ENCODE measurements around the gene MYO9B. TPM values are rescaled to one million over a fixed set of nuclear protein-coding genes. Genes with fewer than 3 reads are reported as not detected.

Gene MYO9B
- total RNA-seq, 1 donor from 2014 or later: 83.8 TPM

DNA sequence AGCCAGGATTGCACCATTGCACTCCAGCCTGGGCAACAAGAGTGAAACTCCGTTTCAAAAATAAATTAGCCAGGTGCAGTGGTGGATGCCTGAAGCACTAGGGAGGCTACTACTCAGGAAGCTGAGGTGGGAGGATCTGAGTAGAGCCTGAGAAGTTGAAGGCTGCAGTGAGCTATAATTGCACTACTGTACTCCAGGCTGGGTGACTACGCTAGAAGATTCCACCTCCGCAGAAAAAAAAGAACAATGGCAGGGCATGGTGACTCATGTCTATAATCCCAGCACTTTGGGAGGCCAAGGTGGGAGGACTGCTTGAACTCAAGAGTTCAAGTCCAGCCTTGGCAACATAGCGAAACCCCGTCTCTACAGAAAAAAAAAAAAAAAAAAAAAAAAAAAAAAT lies 20.8 kb upstream of the MYO9B start:
- no peak overlapping the region for H3K4me3 Mint-ChIP-seq
- H3K27me3 Mint-ChIP-seq: no peaks in the 10 kb centered on the region
- TF ChIP-seq, protein P1, sequence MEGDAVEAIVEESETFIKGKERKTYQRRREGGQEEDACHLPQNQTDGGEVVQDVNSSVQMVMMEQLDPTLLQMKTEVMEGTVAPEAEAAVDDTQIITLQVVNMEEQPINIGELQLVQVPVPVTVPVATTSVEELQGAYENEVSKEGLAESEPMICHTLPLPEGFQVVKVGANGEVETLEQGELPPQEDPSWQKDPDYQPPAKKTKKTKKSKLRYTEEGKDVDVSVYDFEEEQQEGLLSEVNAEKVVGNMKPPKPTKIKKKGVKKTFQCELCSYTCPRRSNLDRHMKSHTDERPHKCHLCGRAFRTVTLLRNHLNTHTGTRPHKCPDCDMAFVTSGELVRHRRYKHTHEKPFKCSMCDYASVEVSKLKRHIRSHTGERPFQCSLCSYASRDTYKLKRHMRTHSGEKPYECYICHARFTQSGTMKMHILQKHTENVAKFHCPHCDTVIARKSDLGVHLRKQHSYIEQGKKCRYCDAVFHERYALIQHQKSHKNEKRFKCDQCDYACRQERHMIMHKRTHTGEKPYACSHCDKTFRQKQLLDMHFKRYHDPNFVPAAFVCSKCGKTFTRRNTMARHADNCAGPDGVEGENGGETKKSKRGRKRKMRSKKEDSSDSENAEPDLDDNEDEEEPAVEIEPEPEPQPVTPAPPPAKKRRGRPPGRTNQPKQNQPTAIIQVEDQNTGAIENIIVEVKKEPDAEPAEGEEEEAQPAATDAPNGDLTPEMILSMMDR (conservative IDR thresholded peaks at IDR 0.05): no peak
- no peaks in the 10 kb centered on the region for H3K9me3 Mint-ChIP-seq
- H3K27ac Mint-ChIP-seq: no peak overlapping the region
- H3K36me3 Mint-ChIP-seq: peaks cover 15% of the 10 kb centered on the region
- no peak for DNase-seq (ENCODE audit: extremely low spot score, unreplicated experiment)
- peaks cover 3% of the 10 kb centered on the region for H3K4me1 Mint-ChIP-seq (ENCODE audit: unreplicated experiment)

DNA sequence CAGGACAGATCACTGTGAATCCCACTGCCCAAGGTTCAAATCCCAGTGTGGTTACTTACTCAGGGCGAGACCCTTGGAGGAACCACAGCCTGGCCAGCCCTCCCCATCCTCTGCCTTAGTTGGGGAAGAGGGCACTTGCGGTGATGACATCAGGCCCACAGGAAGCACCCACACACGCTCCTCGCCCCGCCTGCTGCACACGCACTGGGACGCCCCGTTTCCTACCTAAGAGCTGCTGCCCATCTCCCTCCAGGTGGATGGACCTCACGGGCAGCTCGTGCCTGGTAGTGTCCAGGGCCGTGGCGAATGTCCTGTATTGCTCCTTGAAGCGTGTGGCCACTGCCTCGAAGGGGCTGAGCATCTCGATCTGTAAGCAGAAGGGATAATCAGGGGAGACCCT lies 19.9 kb upstream of the MYO9B start:
- DNase-seq (ENCODE audit: extremely low spot score, unreplicated experiment): no peak
- H3K36me3 Mint-ChIP-seq: peaks cover 15% of the 10 kb centered on the region
- TF ChIP-seq, protein P1 (conservative IDR thresholded peaks at IDR 0.05): no peak
- H3K27ac Mint-ChIP-seq: no peak overlapping the region
- H3K4me1 Mint-ChIP-seq (ENCODE audit: unreplicated experiment): peaks cover 3% of the 10 kb centered on the region
- no peak overlapping the region for H3K4me3 Mint-ChIP-seq
- no peaks in the 10 kb centered on the region for H3K9me3 Mint-ChIP-seq
- no peaks in the 10 kb centered on the region for H3K27me3 Mint-ChIP-seq

DNA sequence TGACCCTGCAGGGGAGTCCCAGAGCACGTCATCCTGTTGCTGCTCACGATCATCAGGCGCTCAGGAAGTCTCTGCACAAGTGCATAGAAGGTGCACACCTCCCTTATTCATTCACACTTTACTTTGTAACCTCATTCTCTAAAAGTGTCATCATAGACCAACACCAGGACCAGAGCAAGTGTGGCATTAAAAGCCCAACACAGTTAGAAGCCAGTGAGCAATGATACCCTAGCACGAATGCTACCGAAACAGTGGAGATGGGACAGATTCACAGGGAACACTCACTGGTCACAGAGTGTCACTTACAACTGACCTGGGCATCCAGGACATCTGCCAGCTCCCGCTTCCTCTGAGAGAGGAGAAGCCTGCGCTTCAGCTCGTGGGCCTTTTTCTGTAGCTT lies 17.3 kb upstream of the MYO9B start:
- Mint-ChIP-seq H3K4me3 (no peak overlapping the region), H3K36me3 (no peaks in the 10 kb centered on the region), H3K27me3 (no peaks in the 10 kb centered on the region), H3K27ac (no peak overlapping the region), H3K4me1 (ENCODE audit: unreplicated experiment) (no peaks in the 10 kb centered on the region), H3K9me3 (no peaks in the 10 kb centered on the region)
- DNase-seq (ENCODE audit: extremely low spot score, unreplicated experiment): no peak
- TF ChIP-seq, protein P1 (conservative IDR thresholded peaks at IDR 0.05): no peak

DNA sequence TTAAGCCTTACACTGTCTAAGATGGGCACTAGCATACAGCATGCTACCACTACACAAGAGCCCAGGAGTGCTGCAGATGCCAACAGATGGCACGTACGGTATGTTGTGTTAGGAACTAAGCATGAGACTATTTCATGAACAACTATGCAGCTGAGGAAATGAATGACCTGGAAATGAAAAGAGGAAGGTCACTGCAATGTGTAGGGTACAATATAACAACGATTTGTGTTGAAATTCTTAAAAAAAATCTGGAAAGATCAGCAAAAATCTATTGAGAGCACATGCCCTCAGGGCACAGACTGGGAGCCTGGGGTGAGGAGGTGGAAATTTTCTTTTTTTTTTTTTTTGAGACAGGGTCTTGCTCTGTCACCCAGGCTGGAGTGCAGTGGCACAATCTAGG lies 14.8 kb upstream of the MYO9B start:
- TF ChIP-seq, protein P1 (conservative IDR thresholded peaks at IDR 0.05): no peak
- DNase-seq (ENCODE audit: extremely low spot score, unreplicated experiment): no peak
- H3K4me1 Mint-ChIP-seq (ENCODE audit: unreplicated experiment): peaks cover 4% of the 10 kb centered on the region
- no peak overlapping the region for H3K4me3 Mint-ChIP-seq
- H3K36me3 Mint-ChIP-seq: peaks cover 12% of the 10 kb centered on the region
- no peaks in the 10 kb centered on the region for H3K27me3 Mint-ChIP-seq
- no peaks in the 10 kb centered on the region for H3K9me3 Mint-ChIP-seq
- H3K27ac Mint-ChIP-seq: peak overlapping the region; percentile 13

DNA sequence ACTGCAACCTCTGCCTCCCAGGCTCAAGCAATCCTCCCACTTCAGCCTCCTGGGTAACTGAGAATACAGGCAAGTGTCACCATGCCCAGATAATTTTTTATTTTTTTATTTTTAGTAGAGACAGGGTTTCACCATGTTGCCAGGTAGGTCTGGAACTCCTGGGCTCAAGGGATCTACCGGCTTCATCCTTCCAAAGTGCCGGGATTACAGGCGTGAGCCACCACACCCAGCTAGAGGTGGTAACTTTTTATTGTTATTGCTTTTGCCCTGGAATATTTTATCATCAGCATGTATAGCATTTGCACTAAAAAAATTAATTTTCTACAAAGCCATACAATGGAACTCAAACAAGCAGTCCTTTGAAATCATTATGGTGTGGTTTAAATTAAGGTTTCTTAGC lies 14.4 kb upstream of the MYO9B start:
- TF ChIP-seq, protein P1 (conservative IDR thresholded peaks at IDR 0.05): no peak
- Mint-ChIP-seq H3K4me1 (ENCODE audit: unreplicated experiment) (peaks cover 4% of the 10 kb centered on the region), H3K27me3 (no peaks in the 10 kb centered on the region), H3K4me3 (no peak overlapping the region), H3K27ac (no peak overlapping the region), H3K9me3 (no peaks in the 10 kb centered on the region), H3K36me3 (peaks cover 12% of the 10 kb centered on the region)
- DNase-seq (ENCODE audit: extremely low spot score, unreplicated experiment): no peak

DNA sequence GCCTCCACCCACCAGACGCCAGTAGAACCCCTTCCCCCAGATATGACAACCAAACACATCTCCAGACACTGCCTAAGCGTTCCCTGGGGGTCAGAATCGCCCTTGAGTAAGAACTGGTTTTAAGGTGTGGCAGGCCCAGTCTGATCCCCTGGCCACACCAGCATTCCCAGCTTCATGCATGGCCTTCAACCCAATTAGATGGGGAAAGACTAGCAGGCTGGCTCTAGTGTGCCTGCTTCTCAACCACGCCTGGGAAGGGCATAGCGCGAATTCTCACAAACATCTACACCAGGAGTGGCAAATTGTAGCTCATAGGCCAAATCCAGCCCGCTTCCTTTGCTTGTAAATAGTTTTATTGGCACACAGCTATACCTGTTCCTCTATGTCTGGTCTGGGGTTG lies 13.9 kb upstream of the MYO9B start:
- Mint-ChIP-seq H3K36me3 (peaks cover 12% of the 10 kb centered on the region), H3K27me3 (no peaks in the 10 kb centered on the region), H3K4me1 (ENCODE audit: unreplicated experiment) (peaks cover 4% of the 10 kb centered on the region), H3K9me3 (no peaks in the 10 kb centered on the region), H3K27ac (no peak overlapping the region), H3K4me3 (no peak overlapping the region)
- DNase-seq (ENCODE audit: extremely low spot score, unreplicated experiment): no peak
- TF ChIP-seq, protein P1 (conservative IDR thresholded peaks at IDR 0.05): no peak

Measured in type B pancreatic cell (in vitro differentiated cells).